H7 (cell line): ENCODE data around the gene IP6K3. TPM values are rescaled to one million over a fixed set of nuclear protein-coding genes. Genes with fewer than 3 reads are reported as not detected.

ENCODE experiments used
- DNase-seq: peaks from one replicate; pipeline ENCODE4 v3.0.0; 2012
- H3K27me3 ChIP-seq: 2 replicates; pipeline ENCODE4 v1.6.0; 2011; ENCODE audit warnings: mild to moderate bottlenecking, low read length; ENCODE audit not compliant: control insufficient read depth, insufficient read depth
- H3K36me3 ChIP-seq: replicated peaks from 2 replicates; pipeline ENCODE4 v1.5.1; 2011; ENCODE audit warnings: low read length; ENCODE audit not compliant: control insufficient read depth, insufficient read depth
- H3K4me3 ChIP-seq: 2 replicates; pipeline ENCODE4 v1.5.1; 2011; ENCODE audit warnings: low read depth, mild to moderate bottlenecking, control low read depth, low read length, moderate library complexity; ENCODE audit not compliant: insufficient read depth
- total RNA-seq: library from RNA; depleted of rRNA; stranded (reverse); fragments of >200 nt; shearing (Covaris generic); gene quantifications from 2 replicates; pipeline ENCODE4 v1.2.3, GENCODE V29; 2014

IP6K3 gene
- total RNA-seq, 1 experiment from 2014 or later: 0.07 TPM

DNA sequence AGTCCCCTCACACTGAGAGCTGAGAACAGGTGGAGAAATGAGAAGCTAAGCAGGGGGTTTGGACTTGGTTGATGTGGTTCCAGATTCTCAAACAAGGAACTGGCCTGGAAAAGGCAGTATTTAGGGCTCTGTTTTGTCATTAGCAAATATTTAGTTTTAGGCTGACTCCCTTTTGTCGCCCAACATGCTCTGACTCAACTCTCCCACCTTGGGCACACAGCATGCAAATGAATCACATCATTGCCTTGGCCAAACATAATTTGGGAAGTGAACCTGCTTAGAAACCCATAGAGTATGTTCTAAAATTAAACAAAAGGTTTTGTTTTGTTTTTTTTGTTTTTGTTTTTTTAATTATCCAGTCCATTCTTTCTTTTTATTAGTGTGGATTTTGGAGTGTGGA, 25.7 kb downstream of the IP6K3 start:
- Histone ChIP-seq H3K27me3 (no peaks in the 10 kb centered on the region; the same call in 1 of the 2 replicates), H3K36me3 (no peaks in the 10 kb centered on the region), H3K4me3 (no peak overlapping the region)
- DNase-seq: no peak

DNA sequence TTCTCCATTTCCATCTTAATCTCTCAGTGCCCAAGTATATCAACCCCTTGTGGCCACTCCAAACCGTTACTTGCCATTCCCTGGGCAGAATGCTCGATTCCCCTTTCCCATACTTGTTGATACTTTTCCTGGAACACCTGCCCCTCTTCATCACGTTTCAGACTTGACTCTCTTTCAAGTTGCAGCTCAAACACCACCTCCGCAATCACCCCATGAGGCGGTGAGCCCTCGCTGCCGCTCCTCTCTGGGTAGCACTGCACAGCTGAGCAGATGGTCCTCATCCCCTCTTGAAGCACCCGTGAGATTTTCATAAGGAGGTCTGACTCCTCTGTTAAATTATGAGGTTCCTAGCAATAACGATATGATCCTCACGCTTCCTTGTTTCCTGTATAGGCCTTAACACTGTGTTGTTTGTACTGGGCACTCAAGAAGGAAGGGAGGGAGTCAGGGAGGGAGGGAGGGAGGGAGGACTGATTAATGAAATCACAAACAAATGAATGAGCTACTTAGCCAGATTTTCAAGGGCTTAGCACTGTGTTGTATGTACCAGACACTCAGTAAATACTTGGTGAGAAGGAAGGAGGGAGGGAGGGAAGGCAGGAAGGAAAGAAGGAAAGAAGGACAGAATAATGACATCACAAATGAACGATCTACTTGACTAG, 27.2 kb downstream of the IP6K3 start:
- Histone ChIP-seq H3K36me3 (no peaks in the 10 kb centered on the region), H3K27me3 (no peaks in the 10 kb centered on the region; the same call in 1 of the 2 replicates), H3K4me3 (no peak overlapping the region)
- DNase-seq: no peak

DNA sequence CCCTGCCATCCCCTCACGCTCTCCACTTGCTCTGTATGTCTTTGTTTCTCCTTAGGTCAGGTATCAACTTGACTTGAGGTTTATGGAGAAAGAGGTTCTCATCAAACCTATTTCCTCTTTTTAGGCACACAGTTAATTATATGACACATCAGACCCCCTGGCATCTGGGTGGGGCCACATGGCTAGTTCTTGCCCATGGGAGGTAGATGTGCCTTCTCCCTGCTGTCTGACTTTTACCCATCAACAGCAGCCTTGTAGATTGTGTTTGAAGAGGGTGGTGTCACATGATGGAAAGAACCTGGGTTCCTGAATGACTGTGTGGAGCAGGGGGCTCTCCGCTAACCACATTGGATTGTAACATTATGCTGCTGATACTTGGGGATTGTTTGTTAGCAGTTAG, 28.0 kb downstream of the IP6K3 start:
- Histone ChIP-seq H3K36me3 (no peaks in the 10 kb centered on the region), H3K4me3 (no peak overlapping the region), H3K27me3 (no peaks in the 10 kb centered on the region; the same call in 1 of the 2 replicates)
- no peak for DNase-seq

DNA sequence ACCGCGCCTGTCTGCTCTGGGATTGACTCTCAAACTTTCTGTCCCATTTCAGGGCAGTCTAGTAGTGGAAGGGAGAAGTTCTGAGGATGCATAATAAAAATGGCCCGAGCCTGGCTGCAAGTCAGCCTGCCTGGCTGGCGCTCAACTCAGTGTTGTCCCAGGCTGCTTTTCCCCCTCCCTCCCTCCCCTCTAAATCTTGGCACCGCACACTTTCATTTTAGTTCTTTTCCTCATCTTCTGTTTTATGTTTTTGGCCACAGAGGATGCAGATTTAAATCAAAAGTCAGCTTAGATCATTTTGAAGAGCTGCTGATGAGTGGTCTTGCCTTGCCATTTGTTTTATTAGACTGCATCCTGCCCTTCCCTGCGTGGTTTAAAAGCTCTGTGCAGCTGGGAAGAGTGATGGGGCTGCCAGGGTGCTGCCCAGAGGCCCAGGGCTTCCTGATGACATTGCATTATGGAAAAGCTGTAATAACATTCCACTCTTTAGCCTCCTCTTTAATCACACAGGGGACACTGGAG, 28.7 kb downstream of the IP6K3 start:
- Histone ChIP-seq H3K27me3 (no peaks in the 10 kb centered on the region; the same call in 1 of the 2 replicates), H3K4me3 (no peak overlapping the region), H3K36me3 (no peaks in the 10 kb centered on the region)
- DNase-seq: no peak

DNA sequence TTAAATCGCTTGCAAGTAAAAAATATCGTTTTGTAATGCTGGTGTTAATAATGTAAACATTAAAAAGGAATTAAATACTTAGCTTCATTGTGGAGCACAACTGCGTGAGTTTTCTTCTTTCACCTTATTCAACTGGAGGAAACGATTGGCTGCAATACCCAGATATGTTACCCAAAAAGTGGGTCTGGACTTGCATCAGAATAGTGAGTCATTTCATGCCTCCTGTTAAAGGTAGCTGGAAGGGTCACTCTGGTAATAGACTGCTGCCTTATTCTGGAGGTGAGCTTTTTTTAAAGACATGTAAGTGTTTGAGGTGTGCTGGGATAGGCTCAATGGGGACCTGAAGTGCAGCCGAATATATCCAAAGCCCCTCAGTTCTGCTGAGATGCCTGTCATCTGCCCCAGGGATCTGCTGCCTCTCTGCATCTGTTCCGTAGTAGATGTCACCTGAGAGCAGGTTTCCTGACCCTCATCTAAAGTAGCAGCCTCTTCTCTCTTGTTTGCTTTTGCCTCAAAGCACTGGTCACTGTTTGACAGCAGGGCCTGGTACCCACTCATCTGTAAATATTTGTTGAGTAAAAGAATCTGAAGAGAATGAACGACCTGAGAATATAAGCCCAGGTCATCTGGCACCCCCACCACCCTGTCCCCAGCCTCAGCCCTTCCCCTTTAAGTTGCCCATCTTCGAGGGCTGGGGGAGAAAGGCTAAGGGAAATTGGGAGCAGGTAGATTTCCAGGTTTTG, 29.6 kb downstream of the IP6K3 start:
- no peak for DNase-seq
- Histone ChIP-seq H3K36me3 (no peaks in the 10 kb centered on the region), H3K27me3 (no peaks in the 10 kb centered on the region; the same call in 1 of the 2 replicates), H3K4me3 (no peak overlapping the region)

DNA sequence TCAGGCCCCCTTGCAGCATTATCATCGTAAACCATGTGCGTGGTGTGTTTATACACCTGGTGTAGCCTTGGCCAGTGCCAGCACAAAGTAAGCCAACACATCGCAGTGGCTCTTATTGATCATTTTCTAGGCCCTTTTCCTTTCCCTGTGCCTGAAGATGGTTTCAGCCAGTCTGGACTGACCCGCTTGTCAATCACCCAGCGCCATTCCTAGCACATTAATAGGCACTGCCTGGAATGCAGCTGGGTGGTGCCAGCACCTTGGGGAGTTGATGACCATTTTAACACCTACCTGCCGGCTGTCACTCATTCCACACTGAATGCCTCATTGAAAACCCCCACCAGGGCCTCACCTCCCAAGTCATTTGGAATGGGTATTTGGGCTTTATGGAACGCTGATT, 30.3 kb downstream of the IP6K3 start:
- no peak for DNase-seq
- no peak overlapping the region for H3K4me3 ChIP-seq
- no peaks in the 10 kb centered on the region; the same call in 1 of the 2 replicates for H3K27me3 ChIP-seq
- no peaks in the 10 kb centered on the region for H3K36me3 ChIP-seq

DNA sequence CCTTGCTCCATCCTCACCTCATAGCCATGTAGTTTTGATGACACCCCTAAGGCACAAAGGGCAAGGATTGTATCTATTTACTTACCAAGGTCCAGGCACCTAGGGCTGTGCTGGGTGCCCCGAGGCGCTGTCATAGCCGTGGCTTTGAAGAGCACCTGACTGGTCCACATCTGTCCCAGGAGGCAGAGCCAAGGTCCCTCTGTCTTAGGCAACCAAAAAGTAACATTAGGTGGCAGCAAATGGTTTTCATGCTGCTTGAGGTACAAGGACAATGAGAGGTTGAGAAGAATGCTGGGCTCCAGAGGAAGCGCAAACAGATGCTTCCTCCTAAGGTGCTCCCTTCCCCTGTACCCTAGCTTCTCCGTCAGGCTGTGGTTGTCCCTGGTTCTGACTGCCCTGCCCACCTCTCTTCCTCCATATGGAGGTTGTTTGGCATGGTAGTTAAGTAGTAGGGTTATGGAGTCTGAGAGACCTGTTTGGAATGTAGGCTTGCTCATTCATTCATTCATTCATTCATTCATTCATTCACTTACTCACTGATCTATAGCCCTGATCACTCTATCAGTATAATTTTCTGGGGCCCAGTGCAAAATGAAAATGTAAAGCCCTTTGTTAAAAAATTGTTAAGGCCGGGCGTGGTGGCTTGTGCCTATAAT, 32.2 kb downstream of the IP6K3 start:
- DNase-seq: no peak
- H3K27me3 ChIP-seq: no peaks in the 10 kb centered on the region
- H3K4me3 ChIP-seq: no peak overlapping the region
- H3K36me3 ChIP-seq: peaks cover 4% of the 10 kb centered on the region

DNA sequence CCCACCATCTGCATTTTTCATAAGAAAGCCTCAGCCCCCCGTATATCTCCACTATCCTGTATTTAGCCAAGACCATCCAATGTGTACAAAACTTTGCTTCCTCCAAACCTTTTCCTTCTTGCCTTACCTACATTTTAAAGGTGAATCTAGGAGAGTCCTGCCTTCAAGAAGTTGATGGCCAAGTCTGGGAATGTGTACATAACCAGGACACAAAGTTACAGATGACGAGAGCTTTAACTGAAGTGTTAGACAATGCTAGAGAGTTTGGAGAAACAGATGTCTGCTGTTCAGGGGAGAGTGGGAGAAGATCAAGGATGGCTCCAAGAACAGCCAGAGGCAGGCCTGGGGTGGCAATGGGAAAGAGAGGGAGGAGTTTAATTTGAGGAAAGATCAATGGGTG, 32.9 kb downstream of the IP6K3 start:
- no peak for DNase-seq
- H3K36me3 ChIP-seq: peaks cover 8% of the 10 kb centered on the region
- H3K4me3 ChIP-seq: no peak overlapping the region
- H3K27me3 ChIP-seq: no peaks in the 10 kb centered on the region

DNA sequence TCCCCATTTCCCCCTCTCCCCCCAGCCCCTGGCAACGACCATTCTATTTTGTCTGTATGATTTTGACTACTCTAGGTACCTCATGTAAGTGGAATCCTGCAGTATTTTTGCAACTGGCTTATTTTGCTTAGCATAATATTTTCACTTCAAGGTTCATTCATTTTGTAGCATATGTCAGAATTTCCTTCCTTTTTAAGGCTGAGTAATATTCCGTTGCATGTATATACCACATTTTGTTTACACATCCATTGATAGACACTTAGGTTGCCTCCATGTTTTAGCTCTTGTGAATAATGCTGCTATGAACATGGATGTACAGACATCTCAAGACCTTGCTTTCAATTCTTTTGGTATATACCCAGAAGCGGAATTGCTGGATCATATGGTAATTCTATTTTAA, 33.8 kb downstream of the IP6K3 start:
- no peak for DNase-seq
- Histone ChIP-seq H3K4me3 (no peak overlapping the region), H3K36me3 (peaks cover 11% of the 10 kb centered on the region), H3K27me3 (no peaks in the 10 kb centered on the region)

DNA sequence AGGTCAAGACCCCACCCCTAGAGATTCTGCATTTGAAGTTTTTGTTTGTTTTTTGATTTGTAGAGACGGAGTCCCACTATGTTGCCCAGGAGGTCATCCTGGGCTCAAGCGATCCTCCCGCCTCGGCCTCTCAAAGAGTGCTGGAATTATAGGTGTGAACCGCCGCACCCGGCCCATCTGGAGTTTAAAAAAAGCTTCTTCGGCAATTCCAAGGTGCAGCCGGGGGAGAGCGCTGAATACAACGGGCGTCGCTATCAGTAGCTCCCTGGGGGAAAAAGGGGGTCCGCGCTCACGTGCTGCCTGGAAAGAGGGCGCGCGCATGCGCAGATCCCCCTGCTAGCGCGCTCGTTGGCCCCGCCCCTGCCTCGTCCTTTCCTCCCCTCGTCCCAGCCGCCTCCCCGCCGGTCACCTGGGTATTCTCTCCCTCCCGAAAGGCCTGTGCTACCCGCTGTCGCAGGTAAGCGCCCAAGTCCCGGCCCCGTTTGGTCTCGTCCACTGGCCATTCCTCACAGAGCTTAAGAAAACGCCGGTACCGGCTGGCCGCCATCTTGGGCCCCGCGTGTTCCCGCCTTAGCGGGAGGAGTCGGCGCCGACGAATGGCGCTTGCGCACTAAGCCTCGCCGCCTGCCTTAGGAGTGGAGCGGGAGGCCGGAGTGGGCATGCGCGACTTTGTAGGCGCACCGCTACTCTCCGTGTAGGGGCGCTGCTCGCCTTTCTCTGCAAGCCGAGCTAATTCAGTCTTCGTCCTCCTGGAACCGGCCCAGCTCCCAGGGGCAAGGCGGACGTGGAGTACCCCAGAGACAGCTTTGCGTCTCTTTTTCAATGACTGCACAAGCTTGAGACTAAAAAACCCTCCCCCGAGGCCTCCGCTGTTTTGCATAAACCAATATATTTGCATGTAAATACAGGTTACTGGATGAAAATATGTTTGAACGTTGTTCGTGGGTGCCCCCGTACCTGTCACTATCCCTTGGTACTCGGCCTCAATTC, 35.3 kb downstream of the IP6K3 start, which contains the start of gene UQCC2:
UQCC2 (minus strand) TSS at position 561 of the 990 bp plus-strand sequence; CDS start at position 547, 14 bp downstream.
- Histone ChIP-seq H3K27me3 (no peaks in the 10 kb centered on the region), H3K4me3 (peak within 1 kb of the TSS; percentile 74), H3K36me3 (peaks cover 11% of the 10 kb centered on the region)
- DNase-seq: peak; percentile 99

DNA sequence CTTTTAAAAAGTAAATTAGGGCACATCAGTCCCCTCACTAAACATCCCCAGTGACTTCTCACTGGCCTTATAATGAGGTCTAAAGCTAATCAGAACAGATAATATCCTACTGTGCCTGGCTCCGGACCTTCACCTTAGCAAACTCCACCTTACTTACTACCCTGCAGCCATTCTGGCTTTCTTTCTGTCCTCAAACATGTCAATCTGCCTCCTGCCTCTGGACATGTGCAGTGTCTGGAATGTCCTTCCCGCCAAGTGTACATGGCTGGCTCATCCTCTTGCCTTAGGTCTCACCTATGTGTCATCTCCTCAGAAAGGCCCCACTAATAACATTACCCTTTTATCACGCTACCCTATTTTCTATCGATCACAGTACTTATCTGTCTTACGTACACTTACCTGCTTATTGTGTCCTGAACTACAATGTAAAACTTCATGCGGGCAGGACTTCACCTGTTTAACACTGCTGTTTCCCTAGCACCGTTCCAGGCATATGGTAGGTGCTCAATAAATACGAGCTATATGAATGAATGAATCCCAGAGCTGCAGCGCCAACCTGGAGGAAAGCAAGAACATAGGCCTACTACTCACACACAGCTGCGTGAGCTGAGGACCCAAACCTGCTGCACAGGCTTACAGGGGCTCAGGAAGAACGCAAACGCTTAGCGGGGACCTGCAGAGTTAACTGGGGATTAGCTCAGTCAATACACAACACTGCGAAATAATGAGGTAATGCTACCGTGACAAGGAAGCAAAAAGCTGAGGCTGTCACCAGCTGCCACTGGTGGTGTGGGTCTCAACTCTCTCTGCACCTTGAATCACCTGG, 36.2 kb downstream of the IP6K3 start:
- peak; percentile 33 for DNase-seq
- Histone ChIP-seq H3K4me3 (peak overlapping the region; percentile 74), H3K36me3 (peaks cover 11% of the 10 kb centered on the region), H3K27me3 (no peaks in the 10 kb centered on the region)

DNA sequence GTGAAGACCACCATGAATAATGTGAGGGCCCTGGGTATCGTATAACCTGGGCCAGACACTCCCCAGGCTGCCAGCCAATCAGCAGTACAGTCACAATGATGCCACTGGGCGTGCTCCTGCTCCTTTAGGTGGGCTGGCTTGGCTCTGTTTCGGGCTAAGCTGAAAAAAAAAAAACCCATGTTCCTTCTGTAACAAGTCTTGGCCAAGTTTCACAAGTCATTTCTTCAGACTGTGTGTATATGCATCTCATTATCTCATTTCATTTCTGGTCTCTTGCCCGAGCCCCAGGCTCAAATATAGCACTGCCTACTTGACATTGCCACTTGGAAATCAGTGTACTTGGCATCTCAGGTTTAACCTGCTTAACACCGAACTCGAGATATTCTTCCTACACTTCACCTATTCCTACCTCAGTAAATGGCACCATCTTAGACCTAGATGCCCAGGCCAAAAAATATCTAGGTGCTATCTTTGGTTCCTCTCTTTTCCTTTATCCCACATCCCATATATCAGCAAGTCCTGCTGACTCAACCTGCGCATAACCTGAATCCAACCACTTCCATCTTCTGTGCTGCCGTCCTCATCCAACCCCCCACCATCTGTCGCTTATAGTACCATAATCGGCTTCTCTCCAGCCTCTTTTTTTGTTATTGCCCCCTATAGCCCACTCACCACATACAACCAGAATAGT, 37.0 kb downstream of the IP6K3 start:
- no peak overlapping the region for H3K4me3 ChIP-seq
- no peaks in the 10 kb centered on the region for H3K27me3 ChIP-seq

More for the DNA sequence above, 37.0 kb downstream of the IP6K3 start:
- no peak for DNase-seq
- peaks cover 11% of the 10 kb centered on the region for H3K36me3 ChIP-seq
